GM19395 (cell line): Measurements from ENCODE around the gene IGSF10.

Source experiments
- ATAC-seq: cut with Tn5 transposase; IDR thresholded peaks from one replicate; pipeline ENCODE4 v1.9.1; 2021; ENCODE audit warnings: mild to moderate bottlenecking, moderate library complexity; ENCODE audit not compliant: unreplicated experiment

Gene IGSF10

DNA sequence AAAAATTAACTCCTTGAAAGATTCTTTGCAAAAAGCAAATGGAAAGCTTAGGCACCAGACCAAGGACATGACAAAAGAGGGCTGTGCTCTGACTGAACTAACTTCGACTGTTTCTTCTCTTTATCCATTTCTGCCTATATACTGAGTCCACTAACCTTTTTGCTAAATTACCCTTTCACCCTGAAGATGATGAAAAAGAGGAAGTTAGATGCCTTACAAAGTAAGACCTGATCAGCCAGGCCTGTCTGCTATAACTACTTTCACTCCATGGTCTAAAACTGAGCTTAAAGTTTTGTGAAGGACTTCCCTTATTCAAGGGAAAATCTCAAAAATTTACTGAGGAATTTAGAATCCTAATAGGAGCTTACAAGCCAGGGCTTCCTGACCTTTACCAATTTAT is 6.2 kb upstream of the IGSF10 start:
- peak; percentile 59 for ATAC-seq

GRCh38 chr3:151462991-151463390 is 2.1 kb upstream of the IGSF10 start:
- ATAC-seq = no peak

- ATAC-seq = no peak
These were observed 1.5 kb upstream of the IGSF10 start for GRCh38 chr3:151462278-151462780.

GRCh38 chr3:151460228-151460627 is 633 bp downstream of the IGSF10 start:
- ATAC-seq = no peak

- no peak for ATAC-seq
These were observed 1.5 kb downstream of the IGSF10 start for GRCh38 chr3:151459358-151459757.

- ATAC-seq = no peak
These were observed 4.8 kb downstream of the IGSF10 start for GRCh38 chr3:151456065-151456464.

DNA sequence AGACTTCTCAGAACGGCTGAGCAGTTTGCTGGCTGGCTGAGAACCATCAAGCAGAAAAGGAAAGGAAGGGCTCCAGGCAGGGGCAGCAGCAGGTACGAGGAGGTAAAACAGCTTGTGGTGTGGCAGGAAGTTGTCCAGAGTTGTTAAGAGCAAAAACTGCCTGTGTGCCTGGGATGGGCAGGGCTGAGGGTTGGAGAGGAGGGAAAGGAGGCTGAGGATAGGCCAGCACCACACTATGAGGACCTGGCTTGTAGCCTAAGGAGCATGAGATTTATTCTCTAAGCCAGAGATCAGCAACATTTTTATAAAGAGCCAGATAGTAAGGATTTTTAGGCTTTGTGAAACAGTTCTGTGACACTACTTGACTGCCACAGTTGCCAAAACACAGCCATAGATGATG is 8.0 kb downstream of the IGSF10 start:
- ATAC-seq = no peak

- ATAC-seq = no peak
These were observed 8.5 kb downstream of the IGSF10 start for GRCh38 chr3:151452368-151452767.

GRCh38 chr3:151446002-151446340 is 14.9 kb downstream of the IGSF10 start:
- no peak for ATAC-seq

DNA sequence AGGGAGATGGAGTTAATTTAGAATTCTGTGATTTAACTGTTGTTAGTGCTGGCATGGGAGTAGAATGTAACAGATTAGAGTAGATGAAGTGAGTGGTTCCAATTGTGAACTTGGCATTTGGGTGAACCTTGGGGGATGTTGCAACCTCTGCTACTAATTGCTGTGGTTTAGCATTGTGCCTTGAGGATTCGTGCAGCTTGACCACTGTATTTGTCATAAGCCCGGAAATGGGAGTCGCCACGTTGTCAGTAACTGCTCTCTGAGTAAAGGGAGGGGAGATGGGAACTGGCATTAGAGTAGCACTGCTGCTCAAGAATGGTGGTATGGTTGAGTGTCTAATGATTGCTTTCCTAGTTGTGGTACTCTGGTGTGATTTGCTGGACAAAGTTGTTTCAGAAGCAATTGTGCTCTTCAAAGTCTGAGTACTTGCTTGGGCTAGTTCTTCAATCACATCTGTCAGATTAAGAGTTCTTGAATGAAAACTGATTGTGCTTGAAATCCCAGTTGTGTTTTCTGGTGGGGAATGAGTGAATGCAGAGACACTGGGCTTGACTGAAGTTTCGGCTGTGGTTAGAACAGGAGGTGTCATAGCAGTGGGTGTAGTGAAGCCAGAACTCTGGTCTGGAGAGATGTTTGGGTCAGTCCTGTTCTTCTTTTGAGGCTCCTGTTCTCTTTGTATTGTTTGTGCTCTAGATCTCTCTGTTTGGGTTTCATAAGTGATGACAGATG is 15.4 kb downstream of the IGSF10 start:
- ATAC-seq = no peak

DNA sequence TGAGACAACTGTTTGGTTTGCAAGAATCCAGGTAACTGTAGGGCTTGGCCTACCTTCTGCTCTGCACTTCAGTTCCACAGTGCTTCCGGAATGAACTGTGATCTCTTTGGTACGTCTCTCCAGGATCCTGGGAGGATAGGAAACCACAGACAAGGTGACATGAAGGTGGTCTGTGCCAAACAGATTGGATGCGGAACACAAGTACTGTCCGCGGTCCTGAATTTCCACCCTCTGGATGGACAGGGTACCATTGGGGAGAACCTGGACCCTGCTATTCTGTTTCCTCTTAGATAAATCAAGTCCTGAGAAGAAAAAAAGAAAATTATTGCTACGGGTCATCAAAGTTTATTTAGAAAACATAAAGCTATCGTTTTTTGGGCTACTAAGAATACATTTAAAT is 17.3 kb downstream of the IGSF10 start:
- ATAC-seq = no peak

- no peak for ATAC-seq
These were observed 19.9 kb downstream of the IGSF10 start for GRCh38 chr3:151440940-151441339.

- peak; percentile 87 for ATAC-seq
These were observed 21.2 kb downstream of the IGSF10 start for GRCh38 chr3:151439652-151440125.

DNA sequence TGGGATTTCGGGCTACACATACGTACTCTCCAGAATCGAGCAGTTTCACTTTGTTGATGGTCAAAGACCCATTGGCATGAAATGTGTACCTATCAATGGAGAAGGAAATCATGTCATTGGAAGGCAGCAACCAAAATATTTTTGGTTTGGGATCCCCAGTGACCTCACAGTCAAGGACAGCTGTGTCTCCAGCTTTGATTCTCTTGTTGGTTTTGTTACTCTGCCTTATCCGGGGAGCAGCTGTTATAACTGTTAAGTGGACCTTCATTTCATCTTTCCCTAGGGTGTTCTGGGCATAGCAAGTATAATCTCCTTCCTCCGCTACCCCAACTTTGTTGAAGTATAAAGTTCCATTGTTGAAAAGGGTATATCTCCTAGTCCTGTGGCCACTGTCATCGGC is 23.0 kb downstream of the IGSF10 start:
- ATAC-seq = no peak

GRCh38 chr3:151436675-151437446 is 24.0 kb downstream of the IGSF10 start:
- no peak for ATAC-seq

- ATAC-seq = no peak
These were observed 26.5 kb downstream of the IGSF10 start for GRCh38 chr3:151434151-151434890.

GRCh38 chr3:151432616-151433372 is 28.1 kb downstream of the IGSF10 start:
- ATAC-seq = no peak

DNA sequence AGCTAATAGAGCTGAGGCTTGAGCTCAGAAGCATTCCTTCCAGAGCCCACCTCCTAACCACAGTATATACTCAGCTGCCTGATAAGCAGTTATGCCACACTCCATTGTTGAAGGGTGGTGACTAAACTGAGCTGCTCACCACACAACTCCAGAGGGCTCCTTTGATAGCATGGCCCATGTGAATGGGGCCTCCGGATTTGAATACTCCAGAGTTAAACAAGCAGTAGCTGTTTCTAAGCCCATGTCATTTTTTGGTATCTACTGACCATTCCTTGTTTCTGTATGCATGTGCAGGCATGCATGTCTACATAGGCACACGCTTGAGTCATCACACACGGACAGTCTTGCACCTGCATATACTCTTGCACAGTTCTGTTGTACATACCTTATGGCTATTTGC is 28.9 kb downstream of the IGSF10 start:
- no peak for ATAC-seq

DNA sequence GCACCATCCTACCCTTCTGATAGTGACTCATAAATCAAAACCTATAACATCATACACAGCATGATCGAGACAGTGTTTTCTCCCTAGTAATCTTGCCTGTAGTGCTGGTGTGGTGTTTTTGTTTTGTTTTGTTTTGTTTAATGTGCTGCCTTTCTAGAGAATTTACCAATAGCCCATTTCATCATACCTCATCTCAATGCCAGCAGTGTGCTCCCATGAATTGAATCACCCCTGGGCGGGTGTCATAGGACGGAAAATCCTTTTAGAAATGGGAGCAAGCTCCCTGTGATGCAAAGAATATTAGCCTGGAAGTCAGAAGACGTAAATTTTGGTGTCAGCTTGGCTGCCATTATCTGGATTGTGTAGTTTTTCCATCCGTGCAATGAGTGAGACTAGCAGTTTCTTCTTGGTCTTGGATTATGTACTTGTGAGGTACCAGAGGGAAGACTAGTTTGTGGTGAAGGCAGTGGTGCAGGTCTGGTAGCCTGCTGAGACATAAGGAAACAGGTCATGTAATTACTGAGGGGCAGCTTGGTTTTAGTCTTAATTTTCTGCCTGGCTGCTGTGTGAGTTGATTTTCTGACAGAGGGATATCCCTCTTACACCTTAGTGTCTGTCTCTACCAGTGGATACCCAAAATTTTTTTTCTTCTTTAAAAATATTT is 29.9 kb downstream of the IGSF10 start:
- no peak for ATAC-seq

DNA sequence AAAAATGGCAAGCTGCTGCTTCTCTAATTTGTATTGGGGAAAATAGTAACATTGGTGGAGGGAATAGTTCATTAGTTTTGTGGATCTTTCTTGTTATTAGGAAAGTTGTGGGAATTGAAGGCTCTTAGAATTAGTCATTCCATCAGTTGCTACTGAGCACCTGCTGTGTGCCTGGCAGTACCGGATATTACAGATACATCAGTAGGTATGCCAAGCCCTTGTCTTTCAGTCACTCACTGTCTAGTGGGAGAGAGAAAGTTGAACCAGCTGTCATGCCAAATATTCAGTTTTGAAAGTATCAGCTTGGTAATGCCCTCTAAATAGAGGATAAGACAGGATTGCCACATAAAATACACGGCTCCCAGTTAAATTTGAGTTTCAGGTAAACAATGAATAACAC is 32.5 kb downstream of the IGSF10 start:
- ATAC-seq = no peak
